ENCODE data around the gene CELF1.
A peak's percentile ranks its signal among the peaks of the same experiment; 100 is the strongest.

CELF1 gene

DNA sequence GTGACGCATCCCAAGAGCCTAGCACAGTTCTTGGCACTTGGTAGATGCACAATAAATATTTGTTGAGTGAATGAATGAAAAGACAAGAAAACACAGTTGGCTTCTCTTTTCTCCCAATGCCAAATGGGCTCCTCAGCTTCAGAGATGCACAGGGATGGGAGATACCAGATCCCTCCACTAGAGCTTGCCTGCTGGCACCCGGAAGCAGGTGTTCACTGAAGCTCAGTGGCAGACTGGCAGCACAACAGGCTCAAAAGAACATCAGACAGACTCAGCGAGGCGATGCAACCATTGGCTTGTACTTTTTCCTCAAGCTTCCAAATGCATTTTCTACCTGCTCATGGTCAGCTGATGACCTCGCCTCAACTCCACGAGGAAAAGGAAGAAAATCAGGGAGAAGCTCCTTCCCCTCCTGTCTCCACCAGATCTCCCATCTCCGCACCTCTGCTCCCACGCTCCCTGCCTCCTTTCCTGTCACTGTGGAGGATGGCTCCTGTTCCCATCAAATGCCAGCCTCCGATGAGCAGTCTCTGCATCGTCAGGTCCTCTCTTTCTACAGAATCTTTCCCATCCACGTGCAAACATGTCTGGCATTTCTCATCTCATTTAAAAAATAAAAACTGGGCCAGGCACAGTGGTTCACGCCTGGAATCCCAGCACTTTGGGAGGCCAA lies 109.8 kb downstream of the CELF1 start:
- peak; percentile 8 for DNase-seq

DNA sequence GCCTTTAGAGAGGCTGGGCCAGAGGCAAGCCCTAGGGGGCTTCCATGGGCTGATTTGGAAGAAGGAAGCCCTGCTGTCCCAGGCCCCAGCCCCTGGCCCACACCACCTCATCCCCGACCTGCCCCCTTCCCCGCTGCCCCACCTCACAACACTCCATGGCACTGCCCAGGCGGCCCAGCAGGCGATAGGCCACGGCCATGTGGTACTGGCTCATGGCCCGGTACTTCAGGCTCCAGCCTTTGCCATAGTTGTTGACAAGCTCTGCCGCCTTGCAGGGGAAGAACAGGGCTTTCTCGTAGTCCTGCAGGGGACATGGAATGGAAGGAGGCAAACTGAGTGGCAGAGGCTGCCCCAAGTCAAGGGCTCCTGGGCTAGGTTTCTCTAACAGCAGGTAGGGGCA lies 110.4 kb downstream of the CELF1 start:
- no peak for DNase-seq

DNA sequence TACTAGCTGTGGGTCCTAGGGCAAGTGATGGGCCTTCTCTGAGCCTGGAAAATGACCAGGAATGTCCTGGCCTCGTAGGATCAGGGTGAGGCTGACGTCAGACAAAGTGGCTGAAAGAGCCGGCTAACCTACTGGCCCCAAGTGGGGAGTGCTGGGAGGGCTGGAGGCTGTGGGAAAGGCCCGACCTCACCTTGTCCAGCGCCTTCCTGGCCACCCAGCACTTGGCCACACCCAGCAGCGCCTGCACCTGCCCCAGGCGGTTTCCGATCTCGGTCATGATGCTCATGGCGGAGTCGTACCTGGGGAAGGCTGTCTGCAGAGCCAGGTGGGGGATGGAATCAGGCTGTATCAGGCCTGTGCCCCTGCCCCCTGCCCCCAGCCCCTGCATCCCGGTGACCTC lies 111.5 kb downstream of the CELF1 start:
- no peak for DNase-seq

DNA sequence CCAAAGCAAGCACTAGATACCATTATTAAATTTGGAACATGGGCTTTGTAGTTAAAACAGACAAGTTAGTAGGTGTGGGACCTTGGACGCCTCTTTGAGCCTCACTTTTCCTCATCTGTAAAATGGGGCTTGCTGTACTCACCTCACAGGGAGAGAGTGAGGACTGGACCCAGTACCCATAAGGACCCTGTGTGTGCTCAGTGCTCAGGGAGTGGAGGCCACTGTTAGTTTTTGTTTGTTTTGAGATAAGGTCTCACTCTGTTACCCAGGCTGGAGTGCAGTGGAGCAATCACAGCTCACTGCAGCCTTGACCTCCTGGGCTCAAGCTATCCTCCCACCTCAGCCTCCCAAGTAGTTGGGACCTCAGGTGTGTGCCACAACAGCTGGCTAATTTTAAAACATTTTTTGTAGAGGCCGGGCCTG lies 112.9 kb downstream of the CELF1 start:
- no peak for DNase-seq

DNA sequence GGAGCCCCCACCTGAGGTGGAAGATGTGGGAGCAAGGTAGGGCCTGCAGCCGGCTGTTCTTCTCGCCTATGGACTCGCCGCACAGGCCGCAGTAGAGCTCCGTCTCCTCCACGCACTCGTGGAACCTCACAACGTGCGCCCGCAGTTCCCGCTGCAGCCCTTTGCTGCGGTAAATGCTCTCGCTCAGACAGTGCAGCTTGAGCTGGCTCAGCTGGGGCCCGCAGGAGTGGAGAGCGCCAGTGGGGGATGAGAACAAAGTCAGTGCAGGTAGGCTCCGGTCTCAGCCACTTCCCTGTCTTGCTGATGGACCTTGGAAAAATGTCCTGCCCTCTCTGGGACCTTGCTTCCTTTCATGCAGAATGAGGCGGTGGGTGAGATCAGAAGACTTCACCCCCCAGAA lies 114.2 kb downstream of the CELF1 start:
- DNase-seq, result no peak

DNA sequence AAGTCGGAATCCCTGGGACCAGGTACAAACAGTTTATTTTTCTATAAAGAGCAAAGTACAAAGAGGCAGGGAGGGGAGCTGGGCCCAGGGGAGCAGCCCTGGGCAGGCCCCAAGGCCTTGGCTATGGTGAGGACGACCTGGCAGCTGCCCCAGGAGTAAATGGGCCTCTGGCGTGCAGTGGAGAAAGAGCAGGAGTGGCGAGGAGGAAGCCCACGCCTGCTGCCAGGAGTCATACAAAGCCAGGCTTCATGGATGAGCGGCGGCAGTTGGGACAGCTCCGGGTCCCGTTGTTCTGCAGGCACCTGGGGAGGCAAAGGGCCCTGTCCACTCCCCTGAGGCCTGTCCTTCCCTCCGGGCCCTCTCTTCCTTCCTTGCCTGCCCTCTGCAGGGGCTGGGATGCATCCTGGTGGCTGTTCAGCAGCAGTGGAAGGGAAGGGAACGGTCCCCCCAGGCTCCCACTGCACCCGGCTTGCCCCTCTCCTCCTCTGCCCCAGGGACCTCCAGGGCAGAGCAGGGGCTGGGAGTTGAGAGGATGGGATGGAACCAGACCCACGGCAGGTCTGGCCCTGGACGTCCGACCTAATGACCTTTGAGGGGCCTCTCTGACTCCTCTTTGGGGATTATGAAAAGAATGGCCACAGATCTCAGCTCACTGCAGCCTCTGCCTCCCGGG lies 115.0 kb downstream of the CELF1 start:
- no peak for DNase-seq

DNA sequence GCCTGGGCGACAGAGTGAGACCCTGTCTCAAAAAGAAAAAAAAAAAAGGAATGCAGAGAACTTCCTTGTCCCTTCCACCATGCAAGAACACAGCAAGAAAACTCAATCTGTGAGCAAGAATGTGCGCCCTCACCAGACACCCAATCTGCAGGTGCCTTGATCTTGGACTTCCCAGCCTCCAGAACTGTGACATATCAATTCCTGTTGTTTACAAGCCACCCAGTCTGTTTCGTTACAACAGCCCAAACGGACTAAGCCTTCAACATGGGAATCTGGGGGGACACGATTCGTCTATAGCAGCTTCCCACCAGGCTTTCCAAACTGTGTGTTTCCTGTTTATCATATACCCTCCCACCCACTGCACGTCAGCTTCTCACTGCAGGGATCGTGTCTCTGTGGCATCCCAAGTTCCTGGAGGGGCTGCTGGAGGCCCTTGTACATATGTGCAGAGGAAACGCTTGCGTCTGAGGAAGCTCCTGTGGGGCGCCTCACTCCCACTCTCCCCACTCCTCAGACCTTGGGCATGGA lies 115.7 kb downstream of the CELF1 start:
- no peak for DNase-seq

DNA sequence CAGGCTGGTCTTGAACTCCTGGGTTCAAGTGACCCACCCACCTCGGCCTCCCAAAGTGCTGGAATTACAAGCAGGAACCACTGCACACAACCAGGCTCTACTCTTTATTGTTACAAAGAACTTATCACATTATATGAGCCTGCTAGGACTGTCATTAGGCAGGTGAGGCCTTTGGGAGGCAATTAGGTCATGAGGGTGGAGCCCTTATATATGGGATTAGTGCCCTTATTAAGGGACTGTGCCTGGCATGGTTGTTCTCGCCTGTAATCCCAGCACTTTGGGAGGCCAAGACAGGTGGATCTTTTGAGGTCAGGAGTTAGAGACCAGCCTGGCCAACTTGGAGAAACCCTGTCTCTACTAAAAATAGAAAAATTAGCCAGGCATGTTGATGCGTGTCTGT lies 116.2 kb downstream of the CELF1 start:
- no peak for DNase-seq

DNA sequence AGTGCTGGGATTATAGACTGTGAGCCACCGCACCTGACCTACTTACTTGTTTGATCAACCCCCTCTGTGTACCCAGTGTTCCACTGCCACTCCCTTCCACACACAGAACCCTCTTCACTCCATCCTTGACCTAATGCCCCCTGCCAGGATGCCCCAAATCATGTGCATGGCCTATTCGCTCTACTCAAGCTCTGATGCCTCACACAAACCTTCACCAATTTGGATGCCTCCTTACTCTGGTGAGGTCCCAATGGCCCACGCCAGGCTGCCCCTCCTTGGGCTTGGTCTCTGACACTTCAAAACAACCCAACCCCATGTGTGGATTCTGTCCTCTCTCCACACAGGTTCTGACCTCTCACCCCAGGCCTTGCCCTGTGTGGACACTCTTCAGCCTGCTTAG lies 117.2 kb downstream of the CELF1 start:
- DNase-seq, result no peak

DNA sequence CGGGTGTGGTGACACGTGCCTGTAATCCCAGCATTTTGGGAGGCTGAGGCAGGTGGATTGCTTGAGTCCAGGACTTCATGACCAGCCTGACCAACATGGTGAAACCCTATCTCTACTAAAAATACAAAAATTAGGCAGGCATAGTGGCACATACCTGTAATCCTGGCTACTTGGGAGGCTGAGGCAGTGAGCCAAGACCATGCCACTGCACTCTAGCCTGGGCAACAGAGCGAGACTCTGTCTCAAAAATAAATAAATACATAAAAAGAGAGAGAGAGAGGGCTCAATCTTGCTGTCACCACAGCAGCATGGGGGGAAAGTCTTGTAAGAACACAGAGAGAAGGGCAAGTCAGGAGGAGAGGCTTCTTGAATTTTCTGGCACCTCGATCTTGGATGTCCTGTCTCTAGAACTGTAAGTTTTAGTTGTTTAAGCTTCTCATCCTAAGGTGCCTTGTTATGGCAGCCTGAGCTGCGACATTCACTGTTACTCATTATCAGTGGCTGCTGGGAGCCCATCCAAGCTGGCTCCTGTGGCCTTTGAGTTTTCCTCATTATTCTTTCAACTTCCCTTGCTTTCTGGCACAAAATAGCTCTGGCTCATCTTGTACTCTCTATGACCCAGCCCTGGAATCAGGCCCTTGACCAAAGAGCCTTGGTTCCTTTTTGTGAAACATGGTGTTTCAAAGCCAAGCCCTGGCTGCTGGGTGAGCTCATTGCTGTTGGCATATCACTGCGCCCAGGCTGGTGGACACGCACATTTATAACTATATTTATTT lies 118.7 kb downstream of the CELF1 start:
- DNase-seq, result no peak

DNA sequence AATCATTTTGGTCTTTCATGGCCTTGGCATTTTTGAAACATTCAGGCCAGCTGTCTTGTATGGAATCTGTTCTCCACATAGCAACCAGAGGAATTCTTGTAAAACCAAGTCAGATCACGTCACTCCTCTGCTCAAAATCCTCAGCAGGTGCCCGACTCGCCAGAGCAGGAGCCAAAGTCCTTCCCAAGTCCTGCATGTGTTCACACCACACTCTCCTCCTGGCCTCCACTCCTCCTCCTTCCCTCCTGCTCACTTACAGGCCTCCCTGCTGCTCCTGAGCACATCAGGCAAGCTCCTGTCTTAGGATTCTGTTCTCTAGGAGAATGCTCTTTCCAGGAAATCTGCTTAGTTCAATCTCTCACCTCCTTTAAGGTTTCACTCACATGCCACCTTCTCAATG lies 119.8 kb downstream of the CELF1 start:
- DNase-seq, result no peak

DNA sequence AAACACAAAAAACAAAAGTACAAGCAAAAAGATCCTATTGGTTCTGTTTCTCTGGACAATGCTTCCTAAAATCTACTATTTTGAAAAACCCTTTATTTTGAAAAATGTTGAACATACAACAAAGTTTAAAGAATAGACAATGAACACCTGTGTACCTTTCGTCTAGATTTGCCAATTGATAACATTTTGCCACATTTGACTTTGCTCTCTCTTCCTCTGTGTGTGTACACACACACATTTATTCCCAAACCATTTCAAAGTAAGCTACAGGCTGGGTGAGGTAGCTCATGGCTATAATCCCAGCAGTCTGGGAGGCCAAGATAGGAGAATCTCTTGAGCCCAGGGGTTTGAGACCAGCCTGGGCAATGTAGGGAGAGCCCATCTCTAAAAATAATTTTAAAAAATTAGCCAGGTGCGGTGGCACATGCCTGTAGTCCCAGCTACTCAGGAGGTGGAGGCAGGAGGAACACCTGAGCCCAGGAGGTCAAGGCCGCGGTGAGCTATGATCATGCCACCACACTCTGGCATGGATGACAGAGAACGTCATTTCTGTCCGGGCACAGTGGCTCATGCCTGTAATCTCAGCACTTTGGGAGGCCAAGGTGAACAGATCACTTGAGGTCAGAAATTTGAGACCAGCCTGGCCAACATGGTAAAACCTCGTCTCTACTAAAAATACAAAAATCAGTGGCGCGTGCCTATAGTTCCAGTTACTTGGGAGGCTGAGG lies 121.4 kb downstream of the CELF1 start:
- no peak for DNase-seq

DNA sequence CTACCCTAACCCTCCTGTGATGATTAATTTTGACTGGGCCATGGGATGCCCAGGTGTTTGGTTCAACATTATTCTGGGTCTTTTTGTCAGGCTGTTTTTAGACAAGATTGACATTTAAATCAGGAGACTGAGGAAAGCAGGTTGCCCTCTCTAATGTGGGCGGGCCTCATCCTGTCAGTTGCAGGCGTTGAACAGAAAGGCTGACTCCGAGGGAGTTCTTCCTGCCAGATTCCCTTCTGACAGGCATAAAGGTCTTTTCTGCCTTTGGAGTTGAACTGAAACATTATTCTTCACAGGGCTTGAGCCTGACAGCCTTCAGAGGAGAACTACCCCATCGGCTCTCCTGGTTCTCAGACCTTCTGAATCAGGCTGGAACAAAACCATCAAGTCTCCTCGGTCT lies 122.4 kb downstream of the CELF1 start:
- DNase-seq, result no peak

DNA sequence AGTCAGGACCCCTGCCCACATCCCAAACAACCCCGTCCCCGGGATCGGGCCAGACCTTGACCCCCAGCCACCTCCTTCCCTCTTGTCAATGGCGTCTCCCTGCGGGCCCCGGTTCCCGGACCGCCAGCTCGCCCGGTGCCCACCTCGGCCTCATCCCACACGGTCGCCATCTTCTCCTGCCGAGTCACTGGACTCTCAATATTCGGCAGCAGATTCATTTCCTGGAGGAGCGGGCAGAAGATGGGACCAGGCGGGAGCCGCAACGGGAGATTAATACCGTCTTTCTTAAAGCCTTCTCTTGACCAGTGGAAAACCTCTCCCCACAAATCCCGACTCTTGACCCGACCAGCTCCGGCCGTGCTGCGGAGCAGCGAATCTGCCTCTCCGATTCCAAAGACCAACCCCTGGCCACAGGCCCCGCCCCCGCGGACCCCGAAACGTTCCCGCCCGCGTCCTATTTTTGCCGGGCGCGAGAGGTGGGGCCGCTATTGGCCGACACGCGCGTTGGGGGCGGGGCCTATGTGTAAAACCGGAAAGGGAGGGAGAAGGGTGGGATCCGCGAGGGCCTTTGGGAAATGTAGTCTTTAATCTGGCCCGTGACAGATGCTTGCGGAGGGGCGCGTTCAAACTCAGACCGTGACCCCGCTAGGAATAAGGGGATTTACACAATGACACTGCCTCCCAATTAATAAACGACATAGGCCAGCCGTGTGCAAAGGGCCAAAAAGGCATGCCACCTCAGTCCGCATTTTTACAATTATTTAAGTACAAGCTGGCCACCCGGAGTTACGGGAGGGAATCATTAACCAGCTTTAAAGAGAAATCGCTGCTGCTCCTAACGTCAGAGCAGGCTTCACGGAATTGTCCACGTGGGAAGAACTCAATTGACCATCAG lies 126.6 kb downstream of the CELF1 start, which contains the start of gene PSMC3:
PSMC3 (minus strand) TSS at position 378 of the 895 bp plus-strand sequence; CDS start at position 218, 160 bp downstream.
- peak; percentile 96 for DNase-seq

DNA sequence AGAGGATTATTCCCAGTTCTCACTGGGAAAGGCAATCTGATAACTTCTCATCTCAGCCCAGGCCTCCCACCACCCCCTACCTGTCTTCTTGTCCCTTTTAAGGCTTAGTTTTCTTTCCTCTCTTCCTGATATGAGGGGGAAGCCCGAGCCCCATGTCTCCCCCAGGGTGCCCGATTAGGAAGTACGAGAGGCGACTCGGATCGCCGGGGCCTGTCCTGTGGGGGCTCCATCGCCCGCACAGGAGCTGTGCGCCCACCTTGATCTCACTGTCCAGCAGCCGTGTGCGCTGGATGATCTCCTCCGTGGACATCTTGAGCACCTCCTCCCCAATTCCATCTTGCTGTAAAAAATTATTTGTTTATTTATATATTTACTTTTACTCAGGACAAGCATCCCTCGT lies 127.3 kb downstream of the CELF1 start:
- no peak for DNase-seq

DNA sequence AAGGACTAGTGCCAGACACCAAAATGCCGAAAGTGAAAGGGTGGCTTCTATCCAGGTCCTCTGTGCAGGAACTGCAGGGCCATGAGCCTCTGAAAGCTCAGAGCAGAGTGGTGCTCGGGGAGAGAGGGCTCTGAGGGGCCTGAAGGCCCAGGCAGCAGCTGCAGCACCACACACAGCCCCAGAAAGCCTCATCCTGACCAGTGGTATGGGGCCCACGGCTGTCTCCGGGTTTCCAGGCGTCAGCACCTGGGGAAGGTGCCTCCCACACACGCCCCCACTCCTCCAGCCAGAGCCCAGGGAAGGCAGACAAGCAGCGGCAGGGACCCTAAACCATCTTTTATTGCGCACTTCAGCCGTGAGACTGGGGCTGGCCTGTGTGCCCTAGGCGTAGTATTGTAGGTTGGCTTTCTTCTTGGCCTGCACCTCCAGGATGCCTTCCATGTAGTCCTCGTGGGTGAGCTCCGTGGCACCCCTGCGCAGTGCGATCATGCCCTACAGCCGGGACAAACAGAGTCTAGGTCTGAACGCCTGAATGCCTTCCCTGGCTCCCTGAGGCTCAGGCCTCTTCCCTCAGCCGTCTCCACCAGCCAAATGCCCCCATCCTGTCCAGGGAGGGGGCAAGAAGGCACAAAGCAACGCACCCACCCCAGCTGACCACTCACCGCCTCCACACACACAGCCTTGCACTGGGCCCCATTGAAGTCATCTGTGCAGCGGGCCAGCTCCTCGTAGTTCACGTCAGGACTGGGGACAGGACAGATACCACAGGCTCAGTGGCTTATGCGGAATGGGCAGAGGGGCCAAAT lies 134.3 kb downstream of the CELF1 start:
- DNase-seq, result no peak

DNA sequence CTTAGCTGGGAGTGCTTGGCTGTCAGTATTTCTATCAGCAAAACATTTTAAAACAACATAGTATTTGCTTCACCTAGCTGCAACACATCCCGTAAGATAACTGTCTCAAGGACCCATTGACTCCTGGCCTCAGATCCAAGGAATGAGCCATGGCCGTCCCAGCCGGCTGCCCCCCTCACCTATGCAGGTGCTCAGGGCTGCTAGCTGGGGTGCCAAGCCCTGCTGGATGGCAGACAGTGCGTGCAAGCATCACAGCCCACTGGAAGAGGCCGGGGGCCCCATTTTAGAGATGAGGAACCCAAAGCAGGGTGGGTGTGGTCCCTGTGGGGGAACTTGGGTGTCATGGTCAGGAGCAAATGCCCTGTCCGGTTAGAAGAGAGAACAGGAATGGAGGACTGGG lies 135.2 kb downstream of the CELF1 start:
- no peak for DNase-seq

DNA sequence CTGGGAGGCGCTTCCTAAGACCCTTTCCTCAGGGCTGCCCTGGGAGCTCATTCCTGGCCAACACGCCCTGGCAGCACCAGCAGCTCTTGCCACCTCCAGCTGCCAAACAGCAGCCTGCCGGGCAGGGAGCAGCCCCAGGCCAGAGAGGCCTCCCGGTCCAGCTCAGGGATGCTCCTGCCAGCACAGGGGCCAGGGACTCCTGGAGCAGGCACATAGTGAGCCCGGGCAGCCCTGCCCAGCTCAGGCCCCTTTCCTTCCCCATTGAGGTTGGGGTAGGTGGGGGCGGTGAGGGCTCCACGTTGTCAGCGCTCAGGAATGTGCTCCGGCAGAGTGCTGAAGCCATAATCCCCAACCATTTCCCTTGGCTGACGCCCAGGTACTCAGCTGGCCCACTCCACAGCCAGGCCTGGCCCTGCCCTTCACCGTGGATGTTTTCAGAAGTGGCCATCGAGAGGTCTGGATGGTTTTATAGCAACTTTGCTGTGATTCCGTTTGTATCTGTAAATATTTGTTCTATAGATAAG lies 136.9 kb downstream of the CELF1 start:
- no peak for DNase-seq
